ENCODE data around the gene KCNMB4. TPM values are rescaled to one million over a fixed set of nuclear protein-coding genes. Genes with fewer than 3 reads are reported as not detected.
"Not testable (repeated sequence)": the region's sequence is repeated elsewhere in the genome, so short reads cannot be mapped to it uniquely, and the experiment has no call there.

KCNMB4 gene
- total and polyA plus RNA-seq, 7 experiments from 2014 or later: 0.31 to 1.9 (median 1.4) TPM

- no peaks in the 10 kb centered on the region for H3K27me3 Mint-ChIP-seq
- CTCF ChIA-PET: no interaction called here
Observed at GRCh38 chr12:70386771-70387170, 20.7 kb downstream of the KCNMB4 start.

DNA sequence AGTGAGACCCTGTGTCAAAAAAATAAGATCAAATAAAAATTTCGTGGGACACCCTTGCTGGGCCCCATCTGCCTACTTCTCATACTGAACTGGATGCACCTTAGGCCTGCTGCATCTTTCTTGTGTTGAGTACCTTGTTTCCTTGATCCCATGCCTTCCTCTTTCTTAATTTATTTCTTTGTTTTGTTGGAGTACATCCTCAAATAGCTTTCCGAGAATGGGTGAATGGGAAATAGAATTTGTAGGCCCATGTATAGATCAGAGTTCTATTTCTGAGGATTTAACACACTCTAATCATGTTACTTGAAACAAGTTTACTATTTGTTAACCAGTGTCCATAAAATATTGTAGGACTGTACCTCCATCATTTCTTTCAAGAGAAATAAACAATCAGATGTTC lies 23.6 kb downstream of the KCNMB4 start:
- Mint-ChIP-seq H3K36me3 (peaks cover 0 to 19% (median 10%) of the 10 kb centered on the region in 5 donors), H3K4me3 (no peak overlapping the region), H3K27me3 (no peaks in the 10 kb centered on the region), H3K9me3 (peaks cover 0 to 15% (median 4%) of the 10 kb centered on the region in 11 donors), H3K4me1 (peaks cover 0 to 3% (median 0%) of the 10 kb centered on the region in 7 donors), H3K27ac (no peak overlapping the region)
- no peaks in the 10 kb centered on the region for H3K4me1 ChIP-seq (ENCODE audit: control insufficient read depth in 2 of 2, insufficient read depth in 2 of 2, low read length in 2 of 2)
- ATAC-seq (no peak), DNase-seq (no peak)
- ChIA-PET CTCF (interaction anchor here (0.6 kb wide), 1 partner anchor 186 kb away, joined by 3 read pairs; no protein-coding TSS in a partner anchor), POLR2A (no interaction called here)
- no peak overlapping the region for H3K4me3 ChIP-seq (ENCODE audit: low read length)
- no peaks in the 10 kb centered on the region for H3K9me3 ChIP-seq (ENCODE audit: control insufficient read depth in 2 of 3, low read length in 3 of 3)
- intact Hi-C loops (cut with micrococcal nuclease): no loop called here
- no peaks in the 10 kb centered on the region for H3K36me3 ChIP-seq (ENCODE audit: control insufficient read depth in 2 of 3, insufficient read depth in 3 of 3, low read length in 3 of 3)
- H3K27ac ChIP-seq (ENCODE audit: low read depth, low read length): no peak overlapping the region
- no peaks in the 10 kb centered on the region for H3K27me3 ChIP-seq (ENCODE audit: control insufficient read depth in 2 of 2, insufficient read depth in 2 of 2, low read length in 2 of 2)

More at GRCh38 chr12:70386771-70387170, 20.7 kb downstream of the KCNMB4 start:
- ATAC-seq (no peak), DNase-seq (no peak)
- no peaks in the 10 kb centered on the region for H3K27me3 ChIP-seq (ENCODE audit: control insufficient read depth in 2 of 2, insufficient read depth in 2 of 2, low read length in 2 of 2)
- H3K36me3 ChIP-seq (ENCODE audit: control insufficient read depth in 2 of 3, insufficient read depth in 3 of 3, low read length in 3 of 3): no peaks in the 10 kb centered on the region
- H3K4me3 ChIP-seq (ENCODE audit: low read length): no peak overlapping the region
- Mint-ChIP-seq H3K36me3 (peaks cover 0 to 19% (median 10%) of the 10 kb centered on the region in 5 donors), H3K27ac (no peak overlapping the region), H3K4me3 (no peak overlapping the region), H3K4me1 (peaks cover 0 to 3% (median 0%) of the 10 kb centered on the region in 7 donors), H3K9me3 (peaks cover 0 to 15% (median 4%) of the 10 kb centered on the region in 11 donors)
- POLR2A ChIA-PET: no interaction called here
- intact Hi-C loops (cut with micrococcal nuclease): no loop called here
- no peaks in the 10 kb centered on the region for H3K4me1 ChIP-seq (ENCODE audit: control insufficient read depth in 2 of 2, insufficient read depth in 2 of 2, low read length in 2 of 2)
- H3K9me3 ChIP-seq (ENCODE audit: control insufficient read depth in 2 of 3, low read length in 3 of 3): no peaks in the 10 kb centered on the region
- no peak overlapping the region for H3K27ac ChIP-seq (ENCODE audit: low read depth, low read length)

DNA sequence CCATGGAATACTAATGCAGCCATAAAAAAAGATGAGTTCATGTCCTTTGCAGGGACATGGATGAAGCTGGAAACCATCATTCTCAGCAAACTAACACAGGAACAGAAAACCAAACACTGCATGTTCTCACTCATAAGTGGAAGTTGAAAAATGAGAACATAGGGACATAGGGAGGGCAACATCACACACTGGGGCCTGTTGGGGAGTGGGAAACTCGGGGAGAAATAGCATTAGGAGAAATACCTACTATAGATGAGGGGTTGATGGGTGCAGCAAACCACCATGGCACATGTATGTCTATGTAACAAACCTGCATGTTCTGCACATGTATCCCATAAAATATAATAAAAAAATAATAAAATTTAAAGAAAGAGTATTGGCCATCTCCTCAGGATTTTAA lies 26.5 kb downstream of the KCNMB4 start:
- intact Hi-C loops (cut with micrococcal nuclease); H3K36me3 ChIP-seq (ENCODE audit: control insufficient read depth in 2 of 3, insufficient read depth in 3 of 3, low read length in 3 of 3); ATAC-seq: not testable (repeated sequence)

GRCh38 chr12:70393787-70394499 lies 27.9 kb downstream of the KCNMB4 start:
- no peaks in the 10 kb centered on the region for H3K9me3 ChIP-seq (ENCODE audit: control insufficient read depth in 2 of 3, low read length in 3 of 3)
- no peak overlapping the region for H3K27ac ChIP-seq (ENCODE audit: low read depth, low read length)
- no peaks in the 10 kb centered on the region for H3K36me3 ChIP-seq (ENCODE audit: control insufficient read depth in 2 of 3, insufficient read depth in 3 of 3, low read length in 3 of 3)
- intact Hi-C loops (cut with micrococcal nuclease): no loop called here
- DNase-seq: no peak
- ChIA-PET POLR2A (no interaction called here), CTCF (no interaction called here)
- no peak overlapping the region for H3K4me3 Mint-ChIP-seq
- H3K36me3 Mint-ChIP-seq: peaks cover 0 to 10% (median 9%) of the 10 kb centered on the region in 5 donors
- H3K4me1 Mint-ChIP-seq: peaks cover 0 to 1% (median 0%) of the 10 kb centered on the region in 7 donors
- no peaks in the 10 kb centered on the region for H3K27me3 ChIP-seq (ENCODE audit: control insufficient read depth in 2 of 2, insufficient read depth in 2 of 2, low read length in 2 of 2)
- H3K27ac Mint-ChIP-seq: peak overlapping the region in 1 of 9 donors; percentile 21
- no peaks in the 10 kb centered on the region for H3K4me1 ChIP-seq (ENCODE audit: control insufficient read depth in 2 of 2, insufficient read depth in 2 of 2, low read length in 2 of 2)
- H3K27me3 Mint-ChIP-seq: no peaks in the 10 kb centered on the region
- peaks cover 0 to 10% (median 4%) of the 10 kb centered on the region in 11 donors for H3K9me3 Mint-ChIP-seq
- ATAC-seq: no peak
- H3K4me3 ChIP-seq (ENCODE audit: low read length): no peak overlapping the region

More for the DNA sequence above, 26.5 kb downstream of the KCNMB4 start:
- DNase-seq; CTCF ChIA-PET; POLR2A ChIA-PET; H3K27me3 ChIP-seq (ENCODE audit: control insufficient read depth in 2 of 2, insufficient read depth in 2 of 2, low read length in 2 of 2); H3K27me3 Mint-ChIP-seq; H3K9me3 ChIP-seq (ENCODE audit: control insufficient read depth in 2 of 3, low read length in 3 of 3); H3K4me1 Mint-ChIP-seq; H3K4me1 ChIP-seq (ENCODE audit: control insufficient read depth in 2 of 2, insufficient read depth in 2 of 2, low read length in 2 of 2); H3K4me3 ChIP-seq (ENCODE audit: low read length); H3K27ac ChIP-seq (ENCODE audit: low read depth, low read length); H3K4me3 Mint-ChIP-seq; H3K27ac Mint-ChIP-seq: not testable (repeated sequence)
- H3K9me3 Mint-ChIP-seq: peaks cover 0 to 15% (median 4%) of the 10 kb centered on the region in 11 donors
- H3K36me3 Mint-ChIP-seq: peaks cover 0 to 19% (median 10%) of the 10 kb centered on the region in 5 donors

- Histone ChIP-seq H3K4me3 (ENCODE audit: low read length) (no peak overlapping the region), H3K27ac (ENCODE audit: low read depth, low read length) (no peak overlapping the region), H3K36me3 (ENCODE audit: control insufficient read depth in 2 of 3, insufficient read depth in 3 of 3, low read length in 3 of 3) (peaks cover 0 to 7% (median 0%) of the 10 kb centered on the region in 3 experiments), H3K4me1 (ENCODE audit: control insufficient read depth in 2 of 2, insufficient read depth in 2 of 2, low read length in 2 of 2) (no peaks in the 10 kb centered on the region), H3K27me3 (ENCODE audit: control insufficient read depth in 2 of 2, insufficient read depth in 2 of 2, low read length in 2 of 2) (no peaks in the 10 kb centered on the region), H3K9me3 (ENCODE audit: control insufficient read depth in 2 of 3, low read length in 3 of 3) (no peaks in the 10 kb centered on the region)
- peaks cover 0 to 34% (median 21%) of the 10 kb centered on the region in 5 donors for H3K36me3 Mint-ChIP-seq
- ChIA-PET CTCF (no interaction called here), POLR2A (no interaction called here)
- H3K4me3 Mint-ChIP-seq: no peak overlapping the region
- no peak for DNase-seq
- peaks cover 0 to 8% (median 0%) of the 10 kb centered on the region in 11 donors for H3K9me3 Mint-ChIP-seq
- ATAC-seq: no peak
- no peaks in the 10 kb centered on the region for H3K4me1 Mint-ChIP-seq
- intact Hi-C loops (cut with micrococcal nuclease): no loop called here
- no peak overlapping the region for H3K27ac Mint-ChIP-seq
- no peaks in the 10 kb centered on the region for H3K27me3 Mint-ChIP-seq
Observed at GRCh38 chr12:70398002-70398401, 31.9 kb downstream of the KCNMB4 start.

DNA sequence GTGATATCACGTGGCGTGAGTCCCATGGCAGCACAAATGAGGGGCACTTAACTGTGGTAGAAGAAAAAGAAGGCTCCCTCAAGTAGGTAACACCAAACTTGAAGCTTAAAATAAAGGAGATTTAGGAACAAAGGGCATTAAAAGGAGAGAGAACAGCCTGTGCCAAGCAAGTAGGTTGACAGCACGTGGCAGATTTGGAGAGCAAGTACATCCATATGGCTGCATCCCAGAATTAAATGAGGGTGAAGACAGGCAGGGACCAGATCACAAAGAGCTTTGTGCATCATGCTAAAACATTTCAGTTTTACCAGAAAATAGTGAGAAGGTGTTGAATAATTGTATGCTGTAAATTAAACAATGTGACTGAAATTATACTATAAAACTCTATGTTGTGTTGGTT lies 32.8 kb downstream of the KCNMB4 start:
- Mint-ChIP-seq H3K4me3 (no peak overlapping the region), H3K27ac (no peak overlapping the region), H3K27me3 (no peaks in the 10 kb centered on the region), H3K9me3 (peaks cover 0 to 8% (median 0%) of the 10 kb centered on the region in 11 donors), H3K36me3 (peaks cover 0 to 37% (median 21%) of the 10 kb centered on the region in 5 donors), H3K4me1 (no peaks in the 10 kb centered on the region)
- POLR2A ChIA-PET: no interaction called here
- ATAC-seq (no peak), DNase-seq (no peak)
- intact Hi-C loops (cut with micrococcal nuclease): no loop called here
- CTCF ChIA-PET: interaction anchor here (1.0 kb wide), 1 partner anchor 11 kb away, joined by 6 read pairs; no protein-coding TSS in a partner anchor
- Histone ChIP-seq H3K27me3 (ENCODE audit: control insufficient read depth in 2 of 2, insufficient read depth in 2 of 2, low read length in 2 of 2) (no peaks in the 10 kb centered on the region), H3K9me3 (ENCODE audit: control insufficient read depth in 2 of 3, low read length in 3 of 3) (no peaks in the 10 kb centered on the region), H3K4me1 (ENCODE audit: control insufficient read depth in 2 of 2, insufficient read depth in 2 of 2, low read length in 2 of 2) (no peaks in the 10 kb centered on the region), H3K36me3 (ENCODE audit: control insufficient read depth in 2 of 3, insufficient read depth in 3 of 3, low read length in 3 of 3) (peaks cover 0 to 7% (median 0%) of the 10 kb centered on the region in 3 experiments), H3K4me3 (ENCODE audit: low read length) (no peak overlapping the region), H3K27ac (ENCODE audit: low read depth, low read length) (no peak overlapping the region)

GRCh38 chr12:70399311-70399710 lies 33.2 kb downstream of the KCNMB4 start:
- DNase-seq: no peak
- Mint-ChIP-seq H3K9me3 (peaks cover 0 to 8% (median 0%) of the 10 kb centered on the region in 11 donors), H3K4me3 (no peak overlapping the region), H3K4me1 (no peaks in the 10 kb centered on the region), H3K36me3 (peaks cover 0 to 40% (median 21%) of the 10 kb centered on the region in 5 donors), H3K27me3 (no peaks in the 10 kb centered on the region), H3K27ac (no peak overlapping the region)
- Histone ChIP-seq H3K4me3 (ENCODE audit: low read length) (no peak overlapping the region), H3K27ac (ENCODE audit: low read depth, low read length) (no peak overlapping the region), H3K36me3 (ENCODE audit: control insufficient read depth in 2 of 3, insufficient read depth in 3 of 3, low read length in 3 of 3) (peaks cover 0 to 7% (median 0%) of the 10 kb centered on the region in 3 experiments), H3K27me3 (ENCODE audit: control insufficient read depth in 2 of 2, insufficient read depth in 2 of 2, low read length in 2 of 2) (no peaks in the 10 kb centered on the region), H3K4me1 (ENCODE audit: control insufficient read depth in 2 of 2, insufficient read depth in 2 of 2, low read length in 2 of 2) (no peaks in the 10 kb centered on the region), H3K9me3 (ENCODE audit: control insufficient read depth in 2 of 3, low read length in 3 of 3) (no peaks in the 10 kb centered on the region)
- POLR2A ChIA-PET: no interaction called here
- CTCF ChIA-PET: interaction anchor here (1.0 kb wide), 1 partner anchor 12 kb away, joined by 6 read pairs; no protein-coding TSS in a partner anchor
- intact Hi-C loops (cut with micrococcal nuclease): no loop called here
- no peak for ATAC-seq
